PC-3 (cell line): Measurements from ENCODE around the gene STARD3.

Experiments
- EZH2 ChIP-seq: fragments of 300-600 bp; sonication (generic); IDR thresholded peaks from one replicate; pipeline ENCODE4 v1.6.1; 2017; ENCODE audit warnings: antibody characterized with exemption, mild to moderate bottlenecking, low read length; ENCODE audit not compliant: unreplicated experiment
- EZH2phosphoT487 ChIP-seq: fragments of 300-600 bp; sonication (generic); IDR thresholded peaks from 2 replicates; pipeline ENCODE4 v1.6.1; 2018; ENCODE audit warnings: mild to moderate bottlenecking, antibody characterized with exemption, low read length, borderline replicate concordance
- TF ChIP-seq, protein P1 (sequence below): fragments of 300-600 bp; sonication (generic); conservative IDR thresholded peaks from 2 replicates; pipeline ENCODE4 v1.5.1; 2017; ENCODE audit warnings: antibody characterized with exemption, low read depth, mild to moderate bottlenecking, low read length

DNA sequence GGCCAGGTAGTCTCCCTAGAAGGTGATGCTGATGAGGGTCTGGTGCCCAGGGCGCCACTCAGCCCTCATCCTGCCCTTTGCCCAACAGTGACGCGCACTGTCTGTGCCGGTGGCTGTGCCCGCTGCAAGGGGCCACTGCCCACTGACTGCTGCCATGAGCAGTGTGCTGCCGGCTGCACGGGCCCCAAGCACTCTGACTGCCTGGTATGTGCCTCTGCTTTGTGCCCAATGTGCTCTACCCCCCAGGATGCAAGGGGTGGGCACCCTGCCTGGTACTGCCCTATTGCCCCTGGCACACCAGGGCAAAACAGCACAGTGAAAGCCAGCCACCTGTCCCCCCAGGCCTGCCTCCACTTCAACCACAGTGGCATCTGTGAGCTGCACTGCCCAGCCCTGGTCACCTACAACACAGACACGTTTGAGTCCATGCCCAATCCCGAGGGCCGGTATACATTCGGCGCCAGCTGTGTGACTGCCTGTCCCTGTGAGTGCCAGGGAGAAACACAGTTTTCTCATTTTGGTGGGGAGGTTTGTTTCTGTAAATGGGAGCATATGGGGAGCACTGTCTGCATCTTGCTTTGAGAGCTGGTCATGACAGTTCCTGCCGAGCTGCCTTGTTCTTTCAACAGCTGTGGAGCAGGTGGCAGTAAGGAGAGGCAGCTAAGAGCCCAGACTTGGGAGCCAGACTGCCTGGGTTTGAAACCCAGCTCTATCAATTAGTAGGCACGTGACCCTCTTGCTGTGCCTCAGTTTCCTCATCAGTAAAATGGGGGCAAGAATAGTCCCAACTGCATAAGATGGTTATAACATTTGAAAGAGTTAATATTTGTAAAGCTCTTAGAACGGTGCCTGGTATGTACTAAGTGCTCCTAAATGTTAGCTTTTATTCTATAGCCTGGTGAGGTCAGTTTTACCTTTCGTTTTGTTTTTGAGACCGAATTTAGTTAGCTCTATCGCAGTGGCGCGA, 73.3 kb downstream of the STARD3 start:
- TF ChIP-seq EZH2 (no peak), EZH2phosphoT487 (no peak)
- TF ChIP-seq, protein P1, sequence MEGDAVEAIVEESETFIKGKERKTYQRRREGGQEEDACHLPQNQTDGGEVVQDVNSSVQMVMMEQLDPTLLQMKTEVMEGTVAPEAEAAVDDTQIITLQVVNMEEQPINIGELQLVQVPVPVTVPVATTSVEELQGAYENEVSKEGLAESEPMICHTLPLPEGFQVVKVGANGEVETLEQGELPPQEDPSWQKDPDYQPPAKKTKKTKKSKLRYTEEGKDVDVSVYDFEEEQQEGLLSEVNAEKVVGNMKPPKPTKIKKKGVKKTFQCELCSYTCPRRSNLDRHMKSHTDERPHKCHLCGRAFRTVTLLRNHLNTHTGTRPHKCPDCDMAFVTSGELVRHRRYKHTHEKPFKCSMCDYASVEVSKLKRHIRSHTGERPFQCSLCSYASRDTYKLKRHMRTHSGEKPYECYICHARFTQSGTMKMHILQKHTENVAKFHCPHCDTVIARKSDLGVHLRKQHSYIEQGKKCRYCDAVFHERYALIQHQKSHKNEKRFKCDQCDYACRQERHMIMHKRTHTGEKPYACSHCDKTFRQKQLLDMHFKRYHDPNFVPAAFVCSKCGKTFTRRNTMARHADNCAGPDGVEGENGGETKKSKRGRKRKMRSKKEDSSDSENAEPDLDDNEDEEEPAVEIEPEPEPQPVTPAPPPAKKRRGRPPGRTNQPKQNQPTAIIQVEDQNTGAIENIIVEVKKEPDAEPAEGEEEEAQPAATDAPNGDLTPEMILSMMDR = no peak
